HG02840 (cell line): Measurements from ENCODE around the gene INHA.

ENCODE experiments used
- ATAC-seq: cut with Tn5 transposase; IDR thresholded peaks from one replicate; pipeline ENCODE4 v1.9.1; 2021; ENCODE audit warnings: mild to moderate bottlenecking, moderate library complexity, moderate number of reproducible peaks; ENCODE audit not compliant: unreplicated experiment, low FRiP score

Gene INHA

DNA sequence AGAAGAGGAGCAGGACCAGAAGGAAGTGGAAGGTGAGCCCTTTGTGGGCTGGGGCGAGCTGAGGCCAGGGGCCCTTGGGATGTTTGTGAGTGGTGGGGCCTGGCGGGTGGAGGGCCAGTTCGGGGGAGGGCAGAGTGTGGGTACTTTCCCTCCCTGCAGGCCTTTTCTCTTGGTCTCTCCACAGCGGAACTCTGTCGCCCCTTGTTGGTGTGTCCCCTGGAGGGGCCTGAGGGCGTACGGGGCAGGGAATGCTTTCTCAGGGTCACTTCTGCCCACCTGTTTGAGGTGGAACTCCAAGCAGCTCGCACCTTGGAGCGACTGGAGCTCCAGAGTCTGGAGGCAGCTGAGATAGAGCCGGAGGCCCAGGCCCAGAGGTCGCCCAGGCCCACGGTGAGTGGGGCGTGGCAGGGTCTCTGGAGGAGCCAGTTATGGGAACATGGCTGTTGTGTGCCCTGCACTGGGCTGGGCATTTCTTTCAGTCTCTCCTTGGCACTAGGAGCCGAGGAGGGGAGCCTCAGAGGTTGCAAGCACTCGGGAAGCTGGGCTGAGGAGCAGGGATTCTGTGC, 36.4 kb downstream of the INHA start:
- ATAC-seq: no peak

DNA sequence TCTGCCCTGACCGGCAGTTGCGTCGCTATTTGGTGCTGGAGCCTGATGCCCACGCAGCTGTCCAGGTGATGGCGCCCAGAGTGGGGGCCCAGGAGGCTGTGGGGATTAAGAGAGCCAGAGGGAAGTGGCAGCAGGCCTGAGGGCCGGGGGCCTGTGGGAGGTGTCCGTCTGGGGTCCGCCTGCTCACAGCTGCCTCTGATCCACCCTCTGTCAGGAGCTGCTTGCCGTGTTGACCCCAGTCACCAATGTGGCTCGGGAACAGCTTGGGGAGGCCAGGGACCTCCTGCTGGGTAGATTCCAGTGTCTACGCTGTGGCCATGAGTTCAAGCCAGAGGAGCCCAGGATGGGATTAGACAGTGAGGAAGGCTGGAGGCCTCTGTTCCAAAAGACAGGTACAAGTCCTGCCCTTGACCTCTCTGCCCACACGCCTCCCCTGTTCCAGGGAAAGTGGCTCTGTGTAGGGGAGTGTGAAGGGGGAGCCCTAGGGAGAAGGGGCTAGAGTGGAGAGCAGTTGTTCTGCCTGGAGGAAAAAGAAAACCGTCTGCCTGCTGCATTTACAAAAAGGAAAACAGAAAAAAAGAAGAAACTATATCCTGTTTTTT, 37.1 kb downstream of the INHA start:
- no peak for ATAC-seq

DNA sequence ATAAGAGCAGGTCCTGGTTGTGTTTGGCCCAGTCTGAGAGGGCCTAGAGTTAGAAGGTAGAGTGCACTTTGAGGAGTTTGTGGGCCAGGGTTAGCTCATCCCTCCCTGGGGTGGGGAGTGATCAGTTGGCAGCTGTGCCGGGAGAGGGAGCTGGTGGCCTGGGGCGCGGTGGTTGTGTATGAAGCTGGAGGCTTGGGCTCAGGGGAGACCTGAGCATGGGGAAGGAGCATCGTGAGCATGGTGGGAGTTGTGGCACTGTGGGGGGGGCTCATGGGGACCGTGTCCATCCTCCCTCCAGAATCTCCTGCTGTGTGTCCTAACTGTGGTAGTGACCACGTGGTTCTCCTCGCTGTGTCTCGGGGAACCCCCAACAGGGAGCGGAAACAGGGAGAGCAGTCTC, 39.2 kb downstream of the INHA start:
- no peak for ATAC-seq

DNA sequence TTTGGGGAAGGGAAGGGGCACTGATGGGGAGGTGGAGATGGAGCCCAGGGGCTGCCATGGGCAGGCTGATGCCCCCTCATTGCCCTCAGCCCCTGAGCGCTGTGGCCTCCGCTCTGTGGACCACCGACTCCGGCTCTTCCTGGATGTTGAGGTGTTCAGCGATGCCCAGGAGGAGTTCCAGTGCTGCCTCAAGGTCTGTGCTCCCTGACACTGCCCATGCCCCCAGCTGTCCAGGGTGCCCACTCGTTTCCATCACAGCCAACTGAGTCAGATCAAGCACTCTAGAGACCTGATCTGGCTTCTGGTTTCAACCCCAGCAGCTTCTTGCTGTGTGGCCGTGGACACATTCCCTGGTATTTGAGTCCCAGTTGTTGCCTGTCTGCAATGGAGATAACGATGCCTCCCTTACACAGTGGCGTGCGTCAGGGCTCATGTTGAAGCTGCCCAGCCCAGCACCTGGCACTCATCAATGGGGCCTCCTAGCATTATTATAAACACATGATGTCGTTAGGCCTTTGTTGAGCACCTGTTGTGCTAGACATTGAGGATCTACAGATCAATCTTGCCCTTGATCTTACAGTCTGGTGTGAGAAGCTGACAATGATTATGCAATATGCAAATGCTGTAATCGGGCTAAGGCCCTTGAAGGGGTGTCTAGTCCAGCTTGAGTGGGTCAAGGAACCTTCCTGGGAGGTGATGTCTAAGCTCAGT, 39.9 kb downstream of the INHA start:
- ATAC-seq: no peak

DNA sequence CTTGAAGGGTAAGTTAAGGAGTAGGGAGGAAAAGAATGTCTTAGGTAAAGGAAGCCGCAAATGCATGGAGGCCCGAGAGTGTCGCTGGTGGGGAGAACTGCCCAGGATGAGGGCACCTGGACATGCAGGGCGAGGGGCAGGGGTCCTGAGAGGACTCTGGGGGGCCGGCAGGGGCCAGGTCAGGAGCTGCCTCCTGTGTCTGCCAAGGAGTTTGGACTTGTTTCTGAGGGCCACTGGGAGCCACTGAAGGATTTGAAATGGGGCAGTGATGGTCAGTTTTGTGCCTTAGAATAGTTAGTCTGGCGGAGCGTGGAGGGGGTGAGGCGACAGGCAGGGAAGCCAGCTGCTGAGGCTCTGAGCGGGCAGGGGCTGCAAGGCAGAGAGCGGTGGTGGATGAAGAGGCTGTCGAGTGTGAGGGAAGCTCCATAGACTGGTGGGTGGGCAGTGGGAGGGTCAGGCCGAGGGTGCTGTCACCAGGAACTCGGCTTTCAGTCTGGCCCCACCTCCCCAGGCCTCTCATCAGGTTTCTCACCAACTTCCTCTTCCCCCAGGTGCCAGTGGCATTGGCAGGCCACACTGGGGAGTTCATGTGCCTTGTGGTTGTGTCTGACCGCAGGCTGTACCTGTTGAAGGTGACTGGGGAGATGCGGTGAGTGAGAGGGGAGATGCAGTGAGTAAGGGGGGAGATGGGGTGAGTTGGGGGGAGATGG, 40.6 kb downstream of the INHA start:
- no peak for ATAC-seq

DNA sequence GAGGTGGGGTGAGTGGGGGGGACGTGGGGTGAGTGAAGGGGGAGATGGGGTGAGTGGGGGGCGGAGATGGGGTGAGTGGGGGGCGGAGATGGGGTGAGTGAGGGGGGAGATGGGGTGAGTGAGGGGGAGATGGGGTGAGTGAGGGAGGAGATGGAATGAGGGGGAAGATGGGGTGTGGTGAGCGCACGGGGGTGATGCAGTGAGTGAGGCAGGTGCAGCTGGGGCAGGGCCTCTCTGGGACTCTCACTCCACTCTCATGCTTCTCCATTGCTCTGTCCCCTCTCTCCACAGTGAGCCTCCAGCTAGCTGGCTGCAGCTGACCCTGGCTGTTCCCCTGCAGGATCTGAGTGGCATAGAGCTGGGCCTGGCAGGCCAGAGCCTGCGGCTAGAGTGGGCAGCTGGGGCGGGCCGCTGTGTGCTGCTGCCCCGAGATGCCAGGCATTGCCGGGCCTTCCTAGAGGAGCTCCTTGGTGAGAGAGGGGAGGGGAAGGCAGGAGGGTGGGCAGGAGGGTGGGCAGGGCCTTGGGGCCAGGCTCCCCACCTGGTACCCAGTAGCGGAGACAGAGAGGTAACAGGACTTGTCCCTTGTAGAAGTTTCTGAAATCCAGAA, 41.5 kb downstream of the INHA start:
- ATAC-seq: no peak

DNA sequence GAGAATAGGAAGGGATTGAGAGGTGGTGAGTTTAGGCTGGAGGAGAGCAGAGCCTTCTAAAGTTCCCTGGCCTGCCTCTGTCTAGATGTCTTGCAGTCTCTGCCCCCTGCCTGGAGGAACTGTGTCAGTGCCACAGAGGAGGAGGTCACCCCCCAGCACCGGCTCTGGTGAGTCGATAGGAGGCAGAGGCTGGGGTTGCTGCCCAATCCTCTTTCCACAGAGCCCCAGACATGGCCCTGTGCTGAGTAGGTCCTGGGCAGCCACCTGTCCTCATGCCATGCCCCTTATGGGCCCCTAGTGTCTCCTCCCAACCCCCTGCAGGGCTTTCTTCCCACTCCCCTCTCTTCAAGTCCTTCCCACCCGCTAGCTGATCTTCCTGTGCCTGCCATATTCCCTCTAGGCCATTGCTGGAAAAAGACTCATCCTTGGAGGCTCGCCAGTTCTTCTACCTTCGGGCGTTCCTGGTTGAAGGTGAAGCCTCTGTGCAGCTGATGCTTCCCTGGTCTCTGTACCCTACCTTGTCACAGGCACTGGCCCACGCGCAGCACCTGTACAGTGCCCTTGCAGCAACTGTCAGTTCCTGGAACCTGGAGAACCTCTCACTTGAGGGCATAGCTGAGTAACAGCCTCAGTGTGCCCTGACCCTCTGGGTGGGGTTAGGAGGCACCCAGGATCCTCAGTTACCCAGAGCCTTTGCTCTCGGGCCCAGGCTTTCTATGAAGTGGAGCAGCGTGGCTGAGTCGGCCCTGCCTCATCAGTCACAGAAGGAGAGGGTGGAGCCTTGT, 42.2 kb downstream of the INHA start:
- ATAC-seq: no peak

DNA sequence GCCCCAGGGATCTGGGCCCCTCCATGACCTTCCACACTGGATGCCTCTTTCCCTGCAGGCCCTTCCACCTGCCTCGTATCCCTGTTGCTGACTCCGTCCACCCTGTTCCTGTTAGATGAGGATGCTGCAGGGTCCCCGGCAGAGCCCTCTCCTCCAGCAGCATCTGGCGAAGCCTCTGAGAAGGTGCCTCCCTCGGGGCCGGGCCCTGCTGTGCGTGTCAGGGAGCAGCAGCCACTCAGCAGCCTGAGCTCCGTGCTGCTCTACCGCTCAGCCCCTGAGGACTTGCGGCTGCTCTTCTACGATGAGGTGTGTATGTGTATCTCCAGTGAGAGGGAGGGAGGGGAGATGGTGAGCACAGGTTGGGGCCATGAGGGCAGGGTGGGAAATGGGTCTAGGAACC, 42.9 kb downstream of the INHA start:
- no peak for ATAC-seq

DNA sequence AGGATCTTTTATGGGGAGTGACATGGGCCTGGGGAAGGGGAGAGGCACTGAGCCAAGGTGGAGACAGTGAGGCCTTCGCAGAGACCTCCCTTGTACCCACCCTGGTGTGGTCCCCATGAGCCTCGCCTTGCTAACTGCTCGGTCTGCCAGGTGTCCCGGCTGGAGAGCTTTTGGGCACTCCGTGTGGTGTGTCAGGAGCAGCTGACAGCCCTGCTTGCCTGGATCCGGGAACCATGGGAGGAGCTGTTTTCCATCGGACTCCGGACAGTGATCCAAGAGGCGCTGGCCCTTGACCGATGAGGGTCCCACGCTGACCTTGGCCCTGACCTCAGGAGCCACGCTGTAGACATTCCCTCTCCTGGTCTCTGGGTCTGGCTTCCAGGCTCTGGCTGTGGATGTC, 43.8 kb downstream of the INHA start:
- ATAC-seq: no peak

DNA sequence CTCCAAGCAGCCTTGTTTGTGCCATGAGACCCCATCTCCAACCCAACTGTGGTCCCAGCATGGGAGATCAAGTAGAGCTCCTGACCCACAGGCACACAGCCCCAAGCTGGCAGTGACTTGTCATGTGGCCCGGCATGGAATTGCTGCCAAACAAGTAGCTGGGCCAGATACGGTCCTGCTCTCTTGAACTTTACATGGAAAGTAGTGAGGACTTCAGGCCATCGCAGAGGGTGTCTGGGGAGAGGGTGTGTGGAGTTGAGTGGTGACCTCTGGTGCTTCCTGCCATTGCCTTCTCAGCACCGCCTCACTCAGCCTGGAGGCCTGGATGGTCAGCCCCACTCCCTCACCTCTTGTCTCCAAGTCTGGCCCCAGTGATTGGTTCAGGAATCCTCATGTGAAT, 44.4 kb downstream of the INHA start:
- no peak for ATAC-seq

DNA sequence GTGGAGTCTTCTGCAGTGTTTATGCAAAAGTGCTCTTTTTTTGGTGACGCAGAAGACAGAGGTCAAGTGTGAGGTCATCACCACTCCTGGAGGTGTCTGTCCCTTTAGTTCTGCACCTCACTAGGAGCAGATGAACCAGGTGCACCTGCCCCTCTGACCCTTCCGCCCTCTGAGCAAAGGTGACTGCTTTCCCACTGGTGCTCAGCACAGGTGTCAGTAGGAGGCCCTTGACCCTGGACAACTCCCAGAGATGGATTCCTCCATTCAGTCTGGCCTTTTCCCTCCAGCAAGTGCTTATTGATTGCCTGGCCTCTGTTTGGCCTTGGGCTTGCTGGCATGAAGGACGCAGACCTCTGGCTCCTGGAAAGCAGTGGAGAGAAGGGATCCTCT, 46.6 kb downstream of the INHA start:
- no peak for ATAC-seq

DNA sequence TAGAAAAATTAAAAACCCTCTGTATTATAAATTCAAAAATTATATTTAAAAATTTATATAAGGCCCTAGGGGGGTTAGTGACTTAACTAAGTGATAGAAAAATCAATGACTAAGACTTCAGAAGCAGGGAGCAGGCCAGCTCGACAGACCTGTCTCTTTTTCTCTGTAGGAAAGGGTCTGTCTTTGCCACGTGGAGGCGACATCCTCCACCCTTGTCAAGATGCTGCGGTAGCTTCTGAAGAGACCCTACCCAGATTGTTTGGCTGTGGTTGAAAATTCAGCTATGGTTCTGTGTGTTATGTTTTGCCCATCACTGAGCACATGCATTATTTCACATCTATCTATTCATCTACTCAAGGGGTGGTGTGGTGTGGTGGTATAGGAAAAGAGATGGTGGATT, 47.1 kb downstream of the INHA start:
- ATAC-seq: no peak

DNA sequence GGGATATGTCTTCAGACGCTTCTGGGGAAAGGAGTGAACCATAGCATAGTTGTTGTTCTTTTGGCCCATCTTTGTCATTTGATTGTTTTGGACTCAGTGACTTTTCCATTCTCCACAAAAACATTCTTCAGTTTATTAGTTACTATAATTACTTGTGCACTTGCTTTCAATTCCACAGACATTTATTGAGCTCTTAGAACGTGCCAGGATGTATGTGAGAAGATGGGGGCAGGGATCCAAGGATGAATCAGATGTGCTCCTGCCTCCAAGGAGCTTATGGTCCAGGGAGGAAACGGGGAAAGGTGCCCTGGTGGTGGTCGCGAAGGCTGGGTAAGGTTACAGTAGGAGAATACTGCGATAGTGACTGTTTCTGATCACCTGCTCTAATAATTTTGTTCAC, 48.4 kb downstream of the INHA start:
- ATAC-seq: no peak

DNA sequence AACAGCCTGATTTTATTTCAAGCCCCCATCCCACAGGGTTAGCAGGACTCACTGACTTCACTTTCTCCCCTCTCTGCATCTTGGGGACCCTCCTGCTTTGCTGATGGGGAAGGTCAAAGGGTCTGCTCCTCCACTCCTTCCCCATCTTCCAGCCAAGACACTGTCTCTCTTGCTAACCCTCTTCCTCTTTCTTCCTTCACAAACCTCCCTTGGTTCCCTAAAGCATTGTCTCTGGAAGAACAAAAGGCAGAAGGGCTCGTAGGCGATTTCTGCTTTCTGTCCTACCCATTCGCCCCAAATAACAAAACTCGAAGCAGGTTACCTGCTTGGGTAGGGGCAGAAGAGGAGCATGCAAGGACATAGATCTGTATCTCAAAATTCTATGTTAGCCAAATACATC, 49.8 kb downstream of the INHA start:
- ATAC-seq: no peak

DNA sequence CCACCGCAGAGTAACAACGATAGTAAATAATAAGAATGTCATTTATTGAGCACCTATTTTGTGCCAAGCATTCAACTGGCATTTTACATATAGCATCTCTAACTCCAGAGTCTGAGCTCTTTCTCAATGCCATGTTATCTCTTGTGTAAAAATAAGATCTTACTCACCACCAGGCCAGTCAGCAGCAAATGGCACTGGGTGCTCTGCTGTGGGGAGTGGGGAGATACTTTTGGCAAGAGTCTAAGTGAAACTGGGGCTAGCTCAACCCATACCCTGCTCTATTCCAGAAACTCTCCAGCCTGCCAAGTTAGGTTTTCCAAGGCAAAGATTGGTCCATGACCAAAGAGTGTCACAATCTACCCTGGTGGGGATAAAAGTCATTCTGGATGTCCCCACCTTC, 50.4 kb downstream of the INHA start:
- no peak for ATAC-seq

DNA sequence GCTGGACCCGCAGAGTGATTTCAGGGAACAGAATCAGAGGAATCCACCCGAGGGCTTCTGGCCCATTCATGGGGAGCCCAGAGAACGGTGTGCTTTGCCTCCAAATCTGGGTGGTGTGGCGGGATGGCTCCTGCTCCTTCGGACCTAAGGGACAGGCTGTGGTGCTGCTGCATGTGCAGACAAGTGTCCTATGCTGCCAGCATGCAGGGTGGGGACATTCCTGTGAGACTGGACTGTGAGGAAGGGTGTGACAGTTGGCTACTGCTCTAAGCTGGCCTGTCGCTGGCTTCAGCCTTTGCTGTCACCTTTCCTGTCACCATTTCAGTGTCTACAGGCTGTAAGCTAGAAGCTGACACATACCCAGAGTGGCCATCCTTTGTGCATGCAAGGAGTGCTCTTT, 52.5 kb downstream of the INHA start:
- ATAC-seq: no peak

DNA sequence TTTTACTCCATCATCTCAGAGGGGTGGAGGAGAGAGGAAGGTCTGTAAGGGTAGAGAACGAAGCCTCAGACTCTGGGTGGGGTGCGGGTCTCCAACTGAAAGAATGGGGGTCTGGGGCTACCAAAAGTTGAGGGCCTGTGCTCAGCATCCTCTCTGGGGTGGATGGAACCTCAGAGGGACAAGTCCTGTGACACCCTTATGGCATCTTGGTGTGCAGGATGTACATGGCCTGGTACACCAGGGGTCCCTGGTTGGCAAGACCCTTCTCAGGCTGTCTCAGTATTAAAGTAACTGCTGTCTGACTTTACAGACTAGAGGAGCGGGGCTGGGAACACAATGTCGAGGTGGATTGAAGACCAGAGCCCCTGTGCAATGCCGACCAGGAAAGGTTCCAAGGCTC, 53.1 kb downstream of the INHA start:
- ATAC-seq: no peak
